Measurements from ENCODE around the gene MYO1D.

GRCh38 chr17:32567086-32567485 lies 309.8 kb downstream of the MYO1D start:
- TF ChIP-seq EZH2 (optimal IDR thresholded peaks at IDR 0.05; ENCODE audit: low read depth, low read length) (no peak), EZH2phosphoT487 (IDR thresholded peaks at IDR 0.05; ENCODE audit: low read length) (no peak)
- TF ChIP-seq, protein P1, sequence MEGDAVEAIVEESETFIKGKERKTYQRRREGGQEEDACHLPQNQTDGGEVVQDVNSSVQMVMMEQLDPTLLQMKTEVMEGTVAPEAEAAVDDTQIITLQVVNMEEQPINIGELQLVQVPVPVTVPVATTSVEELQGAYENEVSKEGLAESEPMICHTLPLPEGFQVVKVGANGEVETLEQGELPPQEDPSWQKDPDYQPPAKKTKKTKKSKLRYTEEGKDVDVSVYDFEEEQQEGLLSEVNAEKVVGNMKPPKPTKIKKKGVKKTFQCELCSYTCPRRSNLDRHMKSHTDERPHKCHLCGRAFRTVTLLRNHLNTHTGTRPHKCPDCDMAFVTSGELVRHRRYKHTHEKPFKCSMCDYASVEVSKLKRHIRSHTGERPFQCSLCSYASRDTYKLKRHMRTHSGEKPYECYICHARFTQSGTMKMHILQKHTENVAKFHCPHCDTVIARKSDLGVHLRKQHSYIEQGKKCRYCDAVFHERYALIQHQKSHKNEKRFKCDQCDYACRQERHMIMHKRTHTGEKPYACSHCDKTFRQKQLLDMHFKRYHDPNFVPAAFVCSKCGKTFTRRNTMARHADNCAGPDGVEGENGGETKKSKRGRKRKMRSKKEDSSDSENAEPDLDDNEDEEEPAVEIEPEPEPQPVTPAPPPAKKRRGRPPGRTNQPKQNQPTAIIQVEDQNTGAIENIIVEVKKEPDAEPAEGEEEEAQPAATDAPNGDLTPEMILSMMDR (IDR thresholded peaks at IDR 0.05; ENCODE audit: low read length): no peak

Data from MM.1S (cell line).